KMS-11 (cell line): Measurements from ENCODE around the gene SUN5.
A peak's percentile ranks its signal among the peaks of the same experiment; 100 is the strongest.

Source experiments
- H2AFZ ChIP-seq: fragments of 200-600 bp; sonication (generic); 2 replicates; pipeline ENCODE4 v1.6.1; 2016; ENCODE audit warnings: antibody characterized with exemption, mixed run types, low read depth
- H3K27ac ChIP-seq: fragments of 200-600 bp; sonication (generic); 2 replicates; pipeline ENCODE4 v1.6.1; 2016; ENCODE audit warnings: mild to moderate bottlenecking, mixed run types
- H3K27me3 ChIP-seq: fragments of 200-600 bp; sonication (generic); 2 replicates; pipeline ENCODE4 v1.6.1; 2017; ENCODE audit warnings: mild to moderate bottlenecking, low read depth, mixed run types, moderate library complexity; ENCODE audit not compliant: insufficient read depth
- H3K36me3 ChIP-seq: fragments of 200-600 bp; sonication (generic); 2 replicates; pipeline ENCODE4 v1.6.1; 2017; ENCODE audit warnings: mild to moderate bottlenecking, mixed run types; ENCODE audit not compliant: insufficient read depth
- H3K4me1 ChIP-seq: fragments of 200-600 bp; sonication (generic); 2 replicates; pipeline ENCODE4 v1.6.1; 2016; ENCODE audit warnings: mild to moderate bottlenecking, low read depth, mixed run types; ENCODE audit not compliant: poor library complexity, severe bottlenecking
- H3K4me2 ChIP-seq: fragments of 200-600 bp; sonication (generic); 2 replicates; pipeline ENCODE4 v1.7.0; 2016; ENCODE audit warnings: mild to moderate bottlenecking, mixed run types
- H3K4me3 ChIP-seq: fragments of 200-600 bp; sonication (generic); IDR thresholded peaks from 2 replicates; pipeline ENCODE4 v1.6.1; 2017; ENCODE audit warnings: low read depth, low read length, mixed read lengths; ENCODE audit not compliant: insufficient read depth
- H3K79me2 ChIP-seq: fragments of 200-600 bp; sonication (generic); 2 replicates; pipeline ENCODE4 v1.6.1; 2016; ENCODE audit warnings: low read depth, mixed run types; ENCODE audit not compliant: insufficient read depth
- H3K9ac ChIP-seq: fragments of 200-600 bp; sonication (generic); 2 replicates; pipeline ENCODE4 v1.6.1; 2016; ENCODE audit warnings: mild to moderate bottlenecking, mixed run types
- H4K20me1 ChIP-seq: fragments of 200-600 bp; sonication (generic); 2 replicates; pipeline ENCODE4 v1.6.1; 2016; ENCODE audit warnings: mild to moderate bottlenecking, mixed run types; ENCODE audit not compliant: insufficient read depth
- CTCF ChIP-seq: fragments of 200-600 bp; sonication (generic); conservative IDR thresholded peaks from 2 replicates; pipeline ENCODE4 v1.6.1; 2017; ENCODE audit warnings: low read depth, mild to moderate bottlenecking, antibody characterized with exemption, low read length, moderate library complexity, mixed read lengths

The SUN5 gene

GRCh38 chr20:32999603-33000250 lies 4.5 kb downstream of the SUN5 start:
- Histone ChIP-seq H2AFZ (no peak overlapping the region), H4K20me1 (no peaks in the 10 kb centered on the region)

GRCh38 chr20:32997431-32997830 lies 6.8 kb downstream of the SUN5 start:
- no peaks in the 10 kb centered on the region for H3K36me3 ChIP-seq
- no peak overlapping the region; the same call in 1 of the 2 replicates for H3K4me2 ChIP-seq
- no peak for TF ChIP-seq CTCF
- no peak overlapping the region for H2AFZ ChIP-seq
- no peak overlapping the region for H3K27ac ChIP-seq
- no peak overlapping the region for H3K9ac ChIP-seq
- no peaks in the 10 kb centered on the region for H3K79me2 ChIP-seq
- H3K4me3 ChIP-seq, result no peak overlapping the region
- no peaks in the 10 kb centered on the region for H3K4me1 ChIP-seq
- H4K20me1 ChIP-seq, result no peaks in the 10 kb centered on the region
- H3K27me3 ChIP-seq, result peaks cover 5% of the 10 kb centered on the region; the same call in 1 of the 2 replicates

More at GRCh38 chr20:32999603-33000250, 4.5 kb downstream of the SUN5 start:
- Histone ChIP-seq H3K4me3 (no peak overlapping the region), H3K4me1 (no peaks in the 10 kb centered on the region), H3K36me3 (no peaks in the 10 kb centered on the region), H3K79me2 (no peaks in the 10 kb centered on the region), H3K9ac (no peak overlapping the region), H3K27me3 (peaks cover 5% of the 10 kb centered on the region; the same call in 1 of the 2 replicates), H3K4me2 (no peak overlapping the region), H3K27ac (no peak overlapping the region)
- TF ChIP-seq CTCF, result no peak

- Histone ChIP-seq H3K79me2 (no peaks in the 10 kb centered on the region), H3K4me3 (no peak overlapping the region), H2AFZ (no peak overlapping the region), H3K4me2 (no peak overlapping the region), H3K27ac (no peak overlapping the region), H3K36me3 (no peaks in the 10 kb centered on the region), H3K9ac (no peak overlapping the region), H4K20me1 (no peaks in the 10 kb centered on the region), H3K27me3 (peaks cover 5% of the 10 kb centered on the region; the same call in 1 of the 2 replicates), H3K4me1 (no peaks in the 10 kb centered on the region)
- peak; percentile 31; the same call in 1 of the 2 replicates for TF ChIP-seq CTCF
These were observed 8.4 kb downstream of the SUN5 start for GRCh38 chr20:32995802-32996201.

GRCh38 chr20:32993496-32994050 lies 10.7 kb downstream of the SUN5 start:
- H3K27ac ChIP-seq, result no peak overlapping the region
- H3K9ac ChIP-seq, result no peak overlapping the region
- no peak for TF ChIP-seq CTCF
- no peaks in the 10 kb centered on the region for H3K79me2 ChIP-seq
- no peaks in the 10 kb centered on the region for H3K4me1 ChIP-seq
- H4K20me1 ChIP-seq, result no peaks in the 10 kb centered on the region
- no peaks in the 10 kb centered on the region; the same call in 1 of the 2 replicates for H3K27me3 ChIP-seq
- H3K4me3 ChIP-seq, result no peak overlapping the region
- H3K4me2 ChIP-seq, result no peak overlapping the region
- no peak overlapping the region for H2AFZ ChIP-seq
- H3K36me3 ChIP-seq, result no peaks in the 10 kb centered on the region
